ENCODE data around the gene BCAR1. TPM values are rescaled to one million over a fixed set of nuclear protein-coding genes. Genes with fewer than 3 reads are reported as not detected.

BCAR1 gene
- total RNA-seq, 1 experiment from 2014 or later = 9.2 TPM

DNA sequence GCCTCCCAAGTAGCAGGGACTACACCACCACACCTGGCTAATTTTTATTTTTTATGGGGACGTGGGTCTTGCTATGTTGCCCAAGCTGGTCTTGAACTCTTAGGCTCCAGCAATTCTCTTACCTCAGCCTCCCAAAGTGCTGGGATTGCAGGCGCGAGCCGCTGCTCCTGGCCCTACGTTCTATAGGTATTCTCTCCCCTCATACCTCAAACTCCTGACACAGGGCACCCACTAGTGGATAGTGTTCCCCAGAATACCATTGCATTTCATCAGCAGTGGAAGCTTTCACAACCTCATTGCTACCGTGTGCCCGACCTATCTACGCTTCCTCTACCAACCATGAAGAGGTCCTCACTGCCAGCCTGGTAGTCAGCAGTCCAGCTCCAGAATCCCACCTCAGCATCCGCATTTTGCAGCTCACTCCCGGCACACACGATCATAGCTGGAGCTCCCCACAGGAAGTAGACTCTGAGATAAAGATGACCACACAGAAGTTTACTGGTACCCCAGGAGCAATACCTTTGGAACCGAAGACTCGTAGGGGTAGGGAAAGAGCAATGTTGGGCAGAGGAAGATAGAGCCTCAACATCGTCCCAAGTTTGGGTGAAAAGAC, 53.8 kb downstream of the BCAR1 start:
- Histone ChIP-seq H3K27me3 (ENCODE audit: low read length) (no peaks in the 10 kb centered on the region), H3K4me2 (ENCODE audit: low read depth, low read length, poor library complexity, severe bottlenecking) (no peak overlapping the region), H2AFZ (ENCODE audit: low read length) (no peak overlapping the region), H3K36me3 (ENCODE audit: insufficient read depth, low read length) (no peaks in the 10 kb centered on the region), H3K27ac (ENCODE audit: low read length) (no peak overlapping the region), H3K9me2 (replicated peaks; ENCODE audit: insufficient read depth, low read length) (no peaks in the 10 kb centered on the region), H3K79me2 (ENCODE audit: low read length) (no peaks in the 10 kb centered on the region), H3K4me3 (ENCODE audit: low read length) (no peak overlapping the region), H4K20me1 (ENCODE audit: insufficient read depth, low read depth, low read length) (no peaks in the 10 kb centered on the region), H3K4me1 (ENCODE audit: low read length) (peaks cover 11% of the 10 kb centered on the region), H3K9ac (ENCODE audit: low read length) (no peak overlapping the region), H3K9me3 (ENCODE audit: low read length) (no peaks in the 10 kb centered on the region)
- DNase-seq = no peak

DNA sequence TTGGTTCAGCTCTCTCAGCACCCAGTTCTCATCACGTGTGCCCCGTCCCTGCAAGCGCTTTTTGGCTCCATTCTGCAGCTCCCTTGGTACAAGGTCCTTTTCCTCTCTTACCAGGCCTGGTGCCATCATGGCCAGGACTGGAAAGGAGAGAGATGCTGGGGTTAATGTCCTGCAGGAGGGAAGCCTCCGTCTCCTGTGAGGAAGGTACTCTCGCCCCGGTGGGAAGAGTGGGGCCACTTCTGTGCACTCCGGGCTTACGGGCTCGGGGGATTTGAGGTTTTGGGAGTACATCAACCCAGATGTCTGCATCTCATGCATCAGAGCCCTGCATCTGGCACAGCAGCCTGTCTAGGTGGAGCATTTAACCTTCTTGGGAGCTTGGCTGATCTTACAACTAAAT, 54.6 kb downstream of the BCAR1 start:
- peaks cover 11% of the 10 kb centered on the region for H3K4me1 ChIP-seq (ENCODE audit: low read length)
- no peaks in the 10 kb centered on the region for H4K20me1 ChIP-seq (ENCODE audit: insufficient read depth, low read depth, low read length)
- no peak overlapping the region for H3K4me2 ChIP-seq (ENCODE audit: low read depth, low read length, poor library complexity, severe bottlenecking)
- no peaks in the 10 kb centered on the region for H3K9me2 ChIP-seq (replicated peaks; ENCODE audit: insufficient read depth, low read length)
- no peak for DNase-seq
- H3K79me2 ChIP-seq (ENCODE audit: low read length) = no peaks in the 10 kb centered on the region
- H2AFZ ChIP-seq (ENCODE audit: low read length) = no peak overlapping the region
- H3K4me3 ChIP-seq (ENCODE audit: low read length) = no peak overlapping the region
- no peak overlapping the region for H3K9ac ChIP-seq (ENCODE audit: low read length)
- no peak overlapping the region for H3K27ac ChIP-seq (ENCODE audit: low read length)
- H3K36me3 ChIP-seq (ENCODE audit: insufficient read depth, low read length) = no peaks in the 10 kb centered on the region
- no peaks in the 10 kb centered on the region for H3K9me3 ChIP-seq (ENCODE audit: low read length)
- H3K27me3 ChIP-seq (ENCODE audit: low read length) = no peaks in the 10 kb centered on the region

DNA sequence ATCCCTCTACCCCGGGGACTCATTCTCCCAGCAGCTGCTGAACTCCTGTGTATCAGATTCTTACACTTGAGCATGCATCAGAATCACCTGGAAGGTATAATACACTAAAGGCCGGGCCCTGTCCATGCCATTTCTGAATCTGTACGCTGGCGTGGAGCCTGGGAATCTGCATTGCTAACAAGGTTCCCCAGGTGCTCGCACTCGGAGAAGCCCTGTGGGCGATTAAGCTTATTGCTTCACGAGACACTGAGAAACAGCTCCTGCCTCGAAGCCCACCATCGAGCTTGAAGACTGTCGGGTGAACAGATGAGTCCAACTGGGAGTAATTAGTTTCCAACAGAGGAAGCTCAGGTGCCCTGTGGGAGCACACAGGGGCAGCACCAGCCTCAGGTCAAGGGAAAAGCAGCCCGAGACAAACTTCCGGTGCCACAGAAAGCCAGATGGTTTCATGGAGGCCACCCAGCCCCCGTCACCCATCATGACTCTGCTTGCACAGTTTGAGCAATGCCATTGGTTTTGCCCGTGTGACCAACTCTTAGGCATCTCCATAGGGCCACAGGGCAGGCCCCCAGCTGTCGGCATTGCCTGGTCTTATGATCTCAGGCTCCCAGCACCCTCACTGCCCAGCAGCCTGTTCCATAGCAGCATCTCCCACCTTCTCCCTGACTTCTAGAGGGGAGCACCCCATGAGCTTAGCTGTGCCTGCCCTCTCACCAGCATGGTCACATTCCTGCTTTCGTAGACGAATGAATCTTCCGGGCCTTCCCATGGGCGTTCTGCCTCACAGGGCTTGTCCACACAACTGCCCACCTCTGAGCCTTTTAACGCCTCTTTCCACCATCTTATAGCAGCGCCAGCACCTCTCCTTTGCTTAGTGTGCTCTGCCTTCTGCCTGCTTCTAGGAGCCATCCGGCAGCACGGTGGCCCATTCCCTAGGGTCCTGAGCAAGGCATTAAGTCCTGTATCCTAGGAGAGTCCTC, 55.3 kb downstream of the BCAR1 start:
- no peaks in the 10 kb centered on the region for H3K9me3 ChIP-seq (ENCODE audit: low read length)
- no peaks in the 10 kb centered on the region for H4K20me1 ChIP-seq (ENCODE audit: insufficient read depth, low read depth, low read length)
- no peak overlapping the region for H3K4me3 ChIP-seq (ENCODE audit: low read length)
- H3K4me1 ChIP-seq (ENCODE audit: low read length) = peaks cover 8% of the 10 kb centered on the region
- H3K36me3 ChIP-seq (ENCODE audit: insufficient read depth, low read length) = no peaks in the 10 kb centered on the region
- H3K27ac ChIP-seq (ENCODE audit: low read length) = no peak overlapping the region
- no peaks in the 10 kb centered on the region for H3K27me3 ChIP-seq (ENCODE audit: low read length)
- no peaks in the 10 kb centered on the region for H3K79me2 ChIP-seq (ENCODE audit: low read length)
- no peak overlapping the region for H2AFZ ChIP-seq (ENCODE audit: low read length)
- DNase-seq = no peak
- H3K4me2 ChIP-seq (ENCODE audit: low read depth, low read length, poor library complexity, severe bottlenecking) = no peak overlapping the region
- H3K9ac ChIP-seq (ENCODE audit: low read length) = no peak overlapping the region
- H3K9me2 ChIP-seq (replicated peaks; ENCODE audit: insufficient read depth, low read length) = no peaks in the 10 kb centered on the region

DNA sequence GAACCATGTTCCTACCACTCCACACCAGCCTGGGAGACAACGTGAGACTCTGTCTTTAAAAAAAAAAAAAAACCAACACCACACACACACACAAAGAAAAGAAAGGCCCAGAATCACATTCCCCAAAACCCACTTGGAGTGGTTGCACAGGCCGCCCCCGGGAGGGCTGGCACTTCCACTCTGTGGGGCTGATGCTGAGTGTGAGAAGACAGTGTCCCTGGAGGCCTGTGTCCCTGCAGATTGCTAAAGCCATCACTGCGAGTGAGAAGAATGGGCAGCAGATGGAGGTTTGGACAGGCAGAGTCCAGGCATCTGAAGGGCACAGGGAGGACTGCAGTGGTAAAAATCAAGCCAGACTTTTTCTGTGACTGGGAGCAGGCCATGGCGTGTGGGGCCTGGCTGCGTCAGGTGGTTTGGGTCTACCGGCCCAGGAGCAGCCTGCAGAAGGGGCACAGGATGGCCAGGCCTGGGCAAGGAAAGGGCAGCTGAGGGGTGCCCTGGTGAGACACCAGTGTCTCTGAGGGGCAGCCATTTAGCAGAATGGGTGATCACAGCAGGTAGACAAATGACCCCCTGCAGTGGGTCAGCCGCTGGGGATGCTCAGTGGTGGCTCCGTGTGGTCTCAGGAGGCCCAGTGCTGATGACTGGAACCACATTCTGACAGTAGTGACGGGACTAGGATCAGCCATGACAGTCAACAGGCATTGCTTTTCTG, 57.5 kb downstream of the BCAR1 start:
- no peaks in the 10 kb centered on the region for H3K79me2 ChIP-seq (ENCODE audit: low read length)
- H3K9me2 ChIP-seq (replicated peaks; ENCODE audit: insufficient read depth, low read length) = no peaks in the 10 kb centered on the region
- peaks cover 6% of the 10 kb centered on the region; the same call in 1 of the 2 replicates for H3K4me1 ChIP-seq (ENCODE audit: low read length)
- H3K4me3 ChIP-seq (ENCODE audit: low read length) = no peak overlapping the region
- no peak overlapping the region for H3K27ac ChIP-seq (ENCODE audit: low read length)
- no peaks in the 10 kb centered on the region for H3K36me3 ChIP-seq (ENCODE audit: insufficient read depth, low read length)
- H3K27me3 ChIP-seq (ENCODE audit: low read length) = no peaks in the 10 kb centered on the region
- H3K9me3 ChIP-seq (ENCODE audit: low read length) = no peaks in the 10 kb centered on the region
- DNase-seq = no peak
- no peak overlapping the region for H3K4me2 ChIP-seq (ENCODE audit: low read depth, low read length, poor library complexity, severe bottlenecking)
- H4K20me1 ChIP-seq (ENCODE audit: insufficient read depth, low read depth, low read length) = no peaks in the 10 kb centered on the region
- H2AFZ ChIP-seq (ENCODE audit: low read length) = no peak overlapping the region
- no peak overlapping the region for H3K9ac ChIP-seq (ENCODE audit: low read length)

DNA sequence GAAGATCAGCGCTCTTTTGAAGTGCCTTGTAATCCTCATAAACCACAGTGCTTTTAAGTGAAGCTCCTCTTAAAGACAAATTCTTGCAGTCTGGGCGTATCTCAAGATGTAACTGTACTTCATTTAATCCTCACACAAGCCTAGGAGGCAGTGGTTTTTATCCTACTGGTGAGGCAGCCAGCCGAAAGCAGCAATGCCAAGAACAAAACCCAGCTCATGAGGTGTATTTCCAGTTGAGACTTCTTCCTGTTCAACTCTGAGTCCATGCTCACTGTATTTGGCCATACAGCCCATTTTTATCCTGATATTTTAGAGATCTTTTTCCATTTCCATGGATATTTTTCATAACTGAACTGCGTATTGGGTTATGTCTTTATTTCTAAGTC, 58.2 kb downstream of the BCAR1 start:
- Histone ChIP-seq H3K9me3 (ENCODE audit: low read length) (no peaks in the 10 kb centered on the region), H2AFZ (ENCODE audit: low read length) (no peak overlapping the region), H3K79me2 (ENCODE audit: low read length) (no peaks in the 10 kb centered on the region), H3K9me2 (replicated peaks; ENCODE audit: insufficient read depth, low read length) (no peaks in the 10 kb centered on the region), H3K4me3 (ENCODE audit: low read length) (no peak overlapping the region), H3K27ac (ENCODE audit: low read length) (no peak overlapping the region), H3K27me3 (ENCODE audit: low read length) (no peaks in the 10 kb centered on the region), H3K4me2 (ENCODE audit: low read depth, low read length, poor library complexity, severe bottlenecking) (no peak overlapping the region), H3K36me3 (ENCODE audit: insufficient read depth, low read length) (no peaks in the 10 kb centered on the region), H4K20me1 (ENCODE audit: insufficient read depth, low read depth, low read length) (no peaks in the 10 kb centered on the region), H3K9ac (ENCODE audit: low read length) (no peak overlapping the region), H3K4me1 (ENCODE audit: low read length) (peaks cover 6% of the 10 kb centered on the region; the same call in 1 of the 2 replicates)
- DNase-seq = no peak

DNA sequence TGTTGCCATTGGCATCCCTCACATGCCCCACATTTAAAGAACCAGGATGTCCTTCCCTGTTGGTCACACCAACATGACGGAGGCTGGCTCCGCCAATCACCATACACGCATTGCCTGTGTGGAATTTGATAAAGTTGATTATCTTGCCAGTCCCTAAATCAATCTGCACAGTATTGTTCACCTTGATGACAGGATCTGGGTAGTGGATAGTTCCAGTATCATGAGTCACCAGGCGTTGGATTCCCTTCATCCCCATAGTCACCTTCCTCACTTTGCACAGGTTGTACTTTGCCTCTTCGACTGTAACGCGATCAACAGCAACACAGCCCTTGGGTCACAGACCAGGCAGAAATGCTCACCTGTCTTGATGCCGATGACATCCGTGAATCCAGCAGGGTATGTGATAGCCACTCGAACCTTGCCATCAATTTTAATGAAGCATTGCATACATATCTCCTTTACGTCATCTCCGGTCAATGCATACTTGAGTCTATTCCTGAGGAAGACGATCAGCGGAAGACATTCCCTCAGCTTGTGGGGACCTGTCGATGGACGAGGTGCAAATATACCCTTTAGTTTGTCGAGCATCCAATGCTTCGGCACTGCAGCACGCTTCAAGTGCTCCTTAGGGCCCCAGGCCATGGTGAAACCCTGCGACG, 58.7 kb downstream of the BCAR1 start:
- H3K27me3 ChIP-seq (ENCODE audit: low read length) = no peaks in the 10 kb centered on the region
- no peak overlapping the region for H3K4me2 ChIP-seq (ENCODE audit: low read depth, low read length, poor library complexity, severe bottlenecking)
- no peaks in the 10 kb centered on the region for H3K9me2 ChIP-seq (replicated peaks; ENCODE audit: insufficient read depth, low read length)
- no peaks in the 10 kb centered on the region for H3K79me2 ChIP-seq (ENCODE audit: low read length)
- H3K36me3 ChIP-seq (ENCODE audit: insufficient read depth, low read length) = no peaks in the 10 kb centered on the region
- H3K9me3 ChIP-seq (ENCODE audit: low read length) = no peaks in the 10 kb centered on the region
- H4K20me1 ChIP-seq (ENCODE audit: insufficient read depth, low read depth, low read length) = no peaks in the 10 kb centered on the region
- no peak overlapping the region for H3K27ac ChIP-seq (ENCODE audit: low read length)
- peaks cover 6% of the 10 kb centered on the region; the same call in 1 of the 2 replicates for H3K4me1 ChIP-seq (ENCODE audit: low read length)
- DNase-seq = no peak
- no peak overlapping the region for H2AFZ ChIP-seq (ENCODE audit: low read length)
- H3K9ac ChIP-seq (ENCODE audit: low read length) = no peak overlapping the region
- no peak overlapping the region for H3K4me3 ChIP-seq (ENCODE audit: low read length)

DNA sequence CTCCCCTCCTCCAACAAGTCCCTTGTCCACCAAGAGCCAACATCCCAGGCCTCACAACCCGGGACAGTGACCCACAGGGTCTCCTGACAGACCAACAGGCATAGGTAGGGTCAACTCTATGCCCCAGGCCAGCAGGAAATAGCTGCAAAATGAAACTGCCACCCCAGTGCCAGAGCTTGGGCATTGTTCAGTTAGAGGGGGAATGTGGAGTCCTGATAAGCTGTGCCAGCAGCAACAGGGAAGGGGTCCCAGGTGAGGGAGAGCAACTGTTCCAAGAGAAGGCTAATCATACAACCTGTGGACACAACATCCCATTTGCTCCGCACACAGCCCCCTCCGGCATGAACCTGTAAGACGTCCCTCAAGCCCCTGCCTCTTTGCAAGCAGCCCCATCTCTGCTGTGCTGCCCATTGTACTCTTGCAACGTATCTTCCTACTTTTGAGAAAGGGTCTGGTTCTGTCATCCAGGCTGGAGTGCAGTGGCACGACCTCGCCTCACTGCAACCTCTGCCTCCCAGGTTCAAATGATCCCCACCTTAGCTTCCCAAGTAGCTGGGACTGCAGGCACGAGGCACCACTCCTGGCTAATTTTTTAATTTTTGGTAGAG, 61.7 kb downstream of the BCAR1 start:
- no peak for DNase-seq
- Histone ChIP-seq H3K36me3 (ENCODE audit: insufficient read depth, low read length) (no peaks in the 10 kb centered on the region), H3K4me3 (ENCODE audit: low read length) (no peak overlapping the region), H4K20me1 (ENCODE audit: insufficient read depth, low read depth, low read length) (no peaks in the 10 kb centered on the region), H3K4me1 (ENCODE audit: low read length) (no peaks in the 10 kb centered on the region), H3K79me2 (ENCODE audit: low read length) (no peaks in the 10 kb centered on the region), H2AFZ (ENCODE audit: low read length) (no peak overlapping the region), H3K9me3 (ENCODE audit: low read length) (no peaks in the 10 kb centered on the region), H3K9ac (ENCODE audit: low read length) (no peak overlapping the region), H3K4me2 (ENCODE audit: low read depth, low read length, poor library complexity, severe bottlenecking) (no peak overlapping the region), H3K9me2 (replicated peaks; ENCODE audit: insufficient read depth, low read length) (no peaks in the 10 kb centered on the region), H3K27ac (ENCODE audit: low read length) (no peak overlapping the region), H3K27me3 (ENCODE audit: low read length) (no peaks in the 10 kb centered on the region)

All from Karpas-422 (cell line).